HepG2 (cell line): ENCODE data around the gene TEDC2. TPM values are rescaled to one million over a fixed set of nuclear protein-coding genes. Genes with fewer than 3 reads are reported as not detected.

Experiments used
- ATAC-seq: fragments of 200-7000 bp; cut with Tn5 transposase; 3 replicates; pipeline ENCODE4 v1.9.1; 2020; ENCODE audit warnings: mild to moderate bottlenecking, moderate library complexity
- BruUV-seq: library from RNA; stranded (reverse); fragments of 400-500 nt; replicated peaks from 2 replicates; lab custom pipeline; 2021; lab: Mats Ljungman, UMichigan
- CTCF ChIA-PET: fragments of 300-600 bp; formaldehyde crosslinking; extraction: SDS; loops from one replicate; lab custom pipeline; 2021; ENCODE audit warnings: low total read pairs, inconsistent platforms, low intra/inter-chr PET ratio; lab: Yijun Ruan, JAX
- POLR2A ChIA-PET: fragments of 350-600 bp; sonication (Branson Sonifier 250); formaldehyde crosslinking; loops from one replicate; lab custom pipeline; 2020; ENCODE audit warnings: antibody characterized with exemption, inconsistent platforms; lab: Yijun Ruan, JAX
- DNase-seq: peaks from one replicate; pipeline ENCODE4 v3.0.0-alpha.2; 2015; ENCODE audit warnings: low spot score
- FAIRE-seq: peaks from 3 replicates; lab custom pipeline; 2011; peaks lifted over from hg19 to GRCh38; lab: Jason Lieb, UNC
- H2AFZ ChIP-seq: one replicate; pipeline ENCODE4 v1.6.1; 2011; ENCODE audit warnings: low read length, inconsistent platforms
- H3K27ac ChIP-seq: fragments of 300-600 bp; 3 replicates; pipeline ENCODE4 v1.8.0; 2011; ENCODE audit warnings: mixed run types, mild to moderate bottlenecking, mixed read lengths, low read length, inconsistent platforms; ENCODE audit not compliant: insufficient read depth; ENCODE audit errors: extremely low read length
- H3K27me3 ChIP-seq, 2 experiments: fragments of 200-600 bp in 1 of 2; 2 replicates in 1 of 2; 3 replicates in 1 of 2; pipeline versions ENCODE4 v1.6.0 to v1.8.0; 2011; ENCODE audit warnings: low read length in 2 of 2, mild to moderate bottlenecking in 2 of 2, moderate library complexity in 2 of 2, inconsistent platforms in 1 of 2; ENCODE audit not compliant: insufficient read depth in 2 of 2, control insufficient read depth in 1 of 2
- H3K36me3 ChIP-seq, 2 experiments: fragments of 200-600 bp in 1 of 2; replicated peaks in 1 of 2; 2 replicates in 1 of 2; 3 replicates in 1 of 2; pipeline versions ENCODE4 v1.5.1 to v1.8.0; 2011; ENCODE audit warnings: low read length in 2 of 2, inconsistent platforms in 1 of 2; ENCODE audit not compliant: insufficient read depth in 2 of 2, control insufficient read depth in 1 of 2
- H3K4me1 ChIP-seq: 2 replicates; pipeline ENCODE4 v1.5.1; 2012; ENCODE audit warnings: low read length, inconsistent platforms; ENCODE audit not compliant: insufficient read depth
- H3K4me2 ChIP-seq: 2 replicates; pipeline ENCODE4 v1.6.0; 2011; ENCODE audit warnings: low read depth, low read length, inconsistent platforms
- H3K4me3 ChIP-seq, 3 experiments: fragments of 200-600 bp in 1 of 3; sonication (generic), shearing (Covaris generic) in 1 of 3; replicated peaks in 1 of 3; 2 replicates each; pipeline ENCODE4 v1.5.1; 2011 to 2016; ENCODE audit warnings: low read length in 3 of 3, inconsistent platforms in 2 of 3, low read depth in 2 of 3, mild to moderate bottlenecking in 2 of 3, control low read depth in 1 of 3, mixed read lengths in 1 of 3; ENCODE audit not compliant: insufficient read depth in 1 of 3
- H3K79me2 ChIP-seq: one replicate; pipeline ENCODE4 v1.6.1; 2011; ENCODE audit warnings: low read length, inconsistent platforms; ENCODE audit not compliant: insufficient read depth
- H3K9ac ChIP-seq: 2 replicates; pipeline ENCODE4 v1.6.0; 2011; ENCODE audit warnings: mild to moderate bottlenecking, low read depth, low read length, inconsistent platforms; ENCODE audit not compliant: insufficient read depth
- H3K9me3 ChIP-seq: 2 replicates; pipeline ENCODE4 v1.5.1; 2012; ENCODE audit warnings: mild to moderate bottlenecking, low read length
- H4K20me1 ChIP-seq: 2 replicates; pipeline ENCODE4 v1.6.0; 2011; ENCODE audit warnings: inconsistent platforms, mild to moderate bottlenecking, low read length, moderate library complexity; ENCODE audit not compliant: insufficient read depth
- GATAD2A ChIP-seq: IDR thresholded peaks from 2 replicates; pipeline ENCODE4 v1.6.1; 2016
- KDM1A ChIP-seq: IDR thresholded peaks from 2 replicates; pipeline ENCODE4 v1.6.1; 2016; ENCODE audit warnings: missing compliant biosample characterization
- KLF11 ChIP-seq: IDR thresholded peaks from 2 replicates; pipeline ENCODE4 v1.6.1; 2016; ENCODE audit warnings: missing compliant biosample characterization
- NKX3-1 ChIP-seq: sonication (generic); formaldehyde crosslinking; IDR thresholded peaks from 2 replicates; pipeline ENCODE4 v1.5.0; 2020; ENCODE audit warnings: missing genetic modification reagents
- PHF20 ChIP-seq: sonication (generic); formaldehyde crosslinking; IDR thresholded peaks from 2 replicates; pipeline ENCODE4 v1.5.0; 2020; ENCODE audit warnings: mild to moderate bottlenecking, missing genetic modification reagents
- POLR2A ChIP-seq, 2 experiments: IDR thresholded peaks; 2 replicates each; pipeline ENCODE4 v1.6.1; 2011; ENCODE audit warnings: low read depth in 2 of 2, low read length in 2 of 2, mild to moderate bottlenecking in 1 of 2, moderate library complexity in 1 of 2; ENCODE audit not compliant: insufficient read depth in 1 of 2
- RFXANK ChIP-seq: IDR thresholded peaks from 2 replicates; pipeline ENCODE4 v1.6.1; 2016
- SETDB1 ChIP-seq: sonication (generic); formaldehyde crosslinking; IDR thresholded peaks from 2 replicates; pipeline ENCODE4 v1.5.1; 2020; ENCODE audit warnings: missing genetic modification reagents, mild to moderate bottlenecking, borderline replicate concordance
- SUZ12 ChIP-seq: fragments of 150-350 bp; IDR thresholded peaks from 2 replicates; pipeline ENCODE4 v1.6.1; 2014; ENCODE audit warnings: low read depth, low read length
- ZBTB20 ChIP-seq: sonication (generic); formaldehyde crosslinking; IDR thresholded peaks from 2 replicates; pipeline ENCODE4 v1.8.1; 2023; ENCODE audit warnings: missing genetic modification reagents, low read depth, mild to moderate bottlenecking, borderline replicate concordance
- ZFAT ChIP-seq: sonication (generic); formaldehyde crosslinking; conservative IDR thresholded peaks from 2 replicates; pipeline ENCODE4 v1.8.1; 2023; ENCODE audit warnings: missing genetic modification reagents, inconsistent platforms
- ZFP1 ChIP-seq: IDR thresholded peaks from 2 replicates; pipeline ENCODE4 v1.6.1; 2016
- ZFP36L2 ChIP-seq: sonication (generic); formaldehyde crosslinking; IDR thresholded peaks from 2 replicates; pipeline ENCODE4 v1.4.0; 2020; ENCODE audit warnings: missing genetic modification reagents
- ZNF230 ChIP-seq: sonication (generic); formaldehyde crosslinking; IDR thresholded peaks from 2 replicates; pipeline ENCODE4 v1.4.0; 2020; ENCODE audit warnings: mild to moderate bottlenecking, missing genetic modification reagents
- ZNF24 ChIP-seq: fragments of 450-650 bp; IDR thresholded peaks from 2 replicates; pipeline ENCODE4 v1.6.1; 2017; ENCODE audit warnings: antibody characterized with exemption, mild to moderate bottlenecking
- ZNF33B ChIP-seq: sonication (generic); formaldehyde crosslinking; IDR thresholded peaks from 2 replicates; pipeline ENCODE4 v1.5.1; 2020; ENCODE audit warnings: mild to moderate bottlenecking, missing genetic modification reagents
- ZNF430 ChIP-seq: sonication (generic); formaldehyde crosslinking; IDR thresholded peaks from 2 replicates; pipeline ENCODE4 v1.9.0; 2021; ENCODE audit warnings: mild to moderate bottlenecking, missing genetic modification reagents
- ZNF776 ChIP-seq: sonication (generic); formaldehyde crosslinking; IDR thresholded peaks from 2 replicates; pipeline ENCODE4 v1.4.0; 2020; ENCODE audit warnings: mild to moderate bottlenecking, missing genetic modification reagents
- WGBS: methylation state at CpG from one replicate; pipeline ENCODE4 v1.1.6; 2017; ENCODE audit warnings: low lambda C conversion rate; 5-methylcytosine and 5-hydroxymethylcytosine counted together
- in situ Hi-C: cut with HindIII; loops from 2 replicates; pipeline ENCODE4 v1.10.0; 2017; ENCODE audit warnings: low pct_unique_long_range_greater_than_20kb; ENCODE audit not compliant: extremely low pct_ligation_motif_present
- intact Hi-C: fragments of 100-400 bp; cut with micrococcal nuclease; formaldehyde crosslinking; loops from one replicate; pipeline ENCODE4 v1.10.0; 2022; ENCODE audit not compliant: unreplicated experiment
- polyA plus RNA-seq, 8 experiments: library from polyadenylated mRNA; depleted of rRNA in 3 of 8; stranded (reverse) in 7 of 8; unstranded in 1 of 8; fragments of >200 nt; fragmentation: Illumina TruSeq in 4 of 8; extraction: Trizol in 4 of 8; gene quantifications; 2 replicates each; pipeline versions ENCODE4 v1.2.1 to v1.2.3, GENCODE V29; 2011 to 2016; ENCODE audit warnings: low read depth in 4 of 8, missing spikeins in 1 of 8, mixed read lengths in 1 of 8; ENCODE audit not compliant: insufficient read depth in 1 of 8
- total RNA-seq, 5 experiments: library from RNA; depleted of rRNA; stranded (reverse); fragments of >200 nt; fragmentation: Illumina TruSeq; extraction: Trizol; gene quantifications; 2 replicates each; pipeline ENCODE4 v1.2.3, GENCODE V29; 2016; ENCODE audit warnings: low read depth in 1 of 5
- TF ChIP-seq, protein P1 (sequence below): sonication (generic); formaldehyde crosslinking; IDR thresholded peaks from 2 replicates; pipeline ENCODE4 v1.8.1; 2023; ENCODE audit warnings: mild to moderate bottlenecking, missing genetic modification reagents
- TF ChIP-seq, protein P2 (sequence below): sonication (generic); formaldehyde crosslinking; IDR thresholded peaks from 2 replicates; pipeline ENCODE4 v1.4.0; 2020; ENCODE audit warnings: missing genetic modification reagents, low read depth, mild to moderate bottlenecking, borderline replicate concordance

The TEDC2 gene
- total and polyA plus RNA-seq, 2 of the 13 experiments (the other 11 are each of a cell fraction or from before 2014, with no cell fraction given): 6.2 to 24.4 TPM

DNA sequence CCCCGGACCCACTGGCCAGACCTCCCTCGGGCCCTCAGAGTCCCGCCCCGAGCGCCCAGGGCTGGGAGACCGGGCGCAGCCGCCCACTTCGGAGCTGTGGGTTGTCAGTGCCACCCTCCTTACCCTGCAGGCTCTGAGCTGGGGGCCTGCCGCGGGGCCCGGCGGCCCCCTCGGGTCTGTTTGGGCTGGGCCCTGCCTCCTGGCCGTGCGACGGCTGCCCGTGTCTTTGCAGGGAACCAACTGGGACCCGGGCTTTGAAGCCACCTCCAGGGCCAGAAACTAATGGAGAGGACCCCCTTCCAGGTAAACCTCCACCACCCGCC is 443 bp downstream of the TEDC2 start (continued):
- TF ChIP-seq, protein P1, sequence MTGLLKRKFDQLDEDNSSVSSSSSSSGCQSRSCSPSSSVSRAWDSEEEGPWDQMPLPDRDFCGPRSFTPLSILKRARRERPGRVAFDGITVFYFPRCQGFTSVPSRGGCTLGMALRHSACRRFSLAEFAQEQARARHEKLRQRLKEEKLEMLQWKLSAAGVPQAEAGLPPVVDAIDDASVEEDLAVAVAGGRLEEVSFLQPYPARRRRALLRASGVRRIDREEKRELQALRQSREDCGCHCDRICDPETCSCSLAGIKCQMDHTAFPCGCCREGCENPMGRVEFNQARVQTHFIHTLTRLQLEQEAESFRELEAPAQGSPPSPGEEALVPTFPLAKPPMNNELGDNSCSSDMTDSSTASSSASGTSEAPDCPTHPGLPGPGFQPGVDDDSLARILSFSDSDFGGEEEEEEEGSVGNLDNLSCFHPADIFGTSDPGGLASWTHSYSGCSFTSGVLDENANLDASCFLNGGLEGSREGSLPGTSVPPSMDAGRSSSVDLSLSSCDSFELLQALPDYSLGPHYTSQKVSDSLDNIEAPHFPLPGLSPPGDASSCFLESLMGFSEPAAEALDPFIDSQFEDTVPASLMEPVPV (CRISPR knock-in tag): 0 out of 2 replicates have a peak, but pooled peaks have one; percentile 67
- TF ChIP-seq POLR2A (IDR thresholded peaks at IDR 0.05; ENCODE audit: insufficient read depth in 1 of 2, low read depth in 2 of 2, low read length in 2 of 2) (peak in 1 of 2 experiments; percentile 16; a peak in 1 of 4 replicates), ZNF230 (0 out of 2 replicates have a peak, but pooled peaks have one; percentile 33), PHF20 (CRISPR knock-in tag) (0 out of 2 replicates have a peak, but pooled peaks have one; percentile 16), ZNF776 (CRISPR knock-in tag) (no peak), ZNF24 (no peak), RFXANK (CRISPR knock-in tag) (no peak), SETDB1 (no peak), KLF11 (CRISPR knock-in tag) (no peak)

DNA sequence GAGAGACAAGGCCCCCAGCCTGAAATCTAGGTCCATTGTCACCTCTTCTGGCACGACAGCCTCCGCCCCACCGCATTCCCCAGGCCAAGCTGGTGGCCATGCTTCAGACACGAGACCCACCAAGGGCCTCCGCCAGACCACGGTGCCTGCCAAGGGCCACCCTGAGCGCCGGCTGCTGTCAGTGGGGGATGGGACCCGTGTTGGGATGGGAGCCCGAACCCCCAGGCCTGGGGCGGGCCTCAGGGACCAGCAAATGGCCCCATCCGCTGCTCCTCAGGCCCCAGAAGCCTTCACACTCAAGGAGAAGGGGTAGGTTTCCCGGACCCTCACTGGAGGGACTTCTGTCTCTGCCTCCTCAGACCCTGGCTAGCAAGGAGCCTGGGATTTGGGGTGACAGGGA is 1.0 kb downstream of the TEDC2 start:
- peak overlapping the region; percentile 72 for H3K9ac ChIP-seq
- no peak for FAIRE-seq
- no peaks in the 10 kb centered on the region for H3K27me3 ChIP-seq
- ChIA-PET CTCF (no interaction called here), POLR2A (interaction anchor here (1.2 to 1.5 kb wide), 2 partner anchors 8 to 12 kb away, joined by 3 to 6 read pairs; no protein-coding TSS in a partner anchor)
- ATAC-seq: no peak
- H3K4me2 ChIP-seq: peak overlapping the region; percentile 98
- H3K27ac ChIP-seq: peak overlapping the region; percentile 78
- DNase-seq: no peak
- H3K79me2 ChIP-seq: no peaks in the 10 kb centered on the region
- intact Hi-C loops: no loop called here
- H3K9me3 ChIP-seq: no peaks in the 10 kb centered on the region
- BruUV-seq: TSS peak; percentile 43
- peaks cover 8 to 14% of the 10 kb centered on the region in 2 experiments; a peak in 4 of 5 replicates for H3K36me3 ChIP-seq
- H3K4me1 ChIP-seq: peaks cover 24% of the 10 kb centered on the region
- peak overlapping the region; percentile 59 to 75 (median 65); a peak in 5 of 6 replicates for H3K4me3 ChIP-seq
- in situ Hi-C loops: no loop called here
- no peak overlapping the region for H2AFZ ChIP-seq
- WGBS: 93% methylated on average over 8 of the region's 13 CpGs
- H4K20me1 ChIP-seq: no peaks in the 10 kb centered on the region
- TF ChIP-seq NKX3-1 (CRISPR knock-in tag) (no peak), KDM1A (CRISPR knock-in tag) (no peak), ZFP1 (CRISPR knock-in tag) (no peak), GATAD2A (no peak), ZBTB20 (CRISPR knock-in tag) (no peak), ZNF33B (no peak), ZFP36L2 (CRISPR knock-in tag) (no peak), ZFAT (CRISPR knock-in tag) (no peak), SUZ12 (no peak), ZNF430 (no peak)
- TF ChIP-seq, protein P2, sequence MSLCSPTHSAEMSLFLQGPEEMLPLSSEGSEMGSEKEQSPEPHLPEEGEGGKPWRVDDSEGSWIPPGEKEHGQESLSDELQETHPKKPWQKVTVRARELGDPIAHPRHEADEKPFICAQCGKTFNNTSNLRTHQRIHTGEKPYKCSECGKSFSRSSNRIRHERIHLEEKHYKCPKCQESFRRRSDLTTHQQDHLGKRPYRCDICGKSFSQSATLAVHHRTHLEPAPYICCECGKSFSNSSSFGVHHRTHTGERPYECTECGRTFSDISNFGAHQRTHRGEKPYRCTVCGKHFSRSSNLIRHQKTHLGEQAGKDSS (CRISPR knock-in tag): no peak
